Activated gamma-delta T cell (primary cell): ENCODE results near the gene DTX2.
"Not testable (repeated sequence)": the region's sequence is repeated elsewhere in the genome, so short reads cannot be mapped to it uniquely, and the experiment has no call there.

Source experiments
- DNase-seq: peaks from one replicate; lab custom pipeline; 2025; lab: John Stamatoyannopoulos, UW

The DTX2 gene

DNA sequence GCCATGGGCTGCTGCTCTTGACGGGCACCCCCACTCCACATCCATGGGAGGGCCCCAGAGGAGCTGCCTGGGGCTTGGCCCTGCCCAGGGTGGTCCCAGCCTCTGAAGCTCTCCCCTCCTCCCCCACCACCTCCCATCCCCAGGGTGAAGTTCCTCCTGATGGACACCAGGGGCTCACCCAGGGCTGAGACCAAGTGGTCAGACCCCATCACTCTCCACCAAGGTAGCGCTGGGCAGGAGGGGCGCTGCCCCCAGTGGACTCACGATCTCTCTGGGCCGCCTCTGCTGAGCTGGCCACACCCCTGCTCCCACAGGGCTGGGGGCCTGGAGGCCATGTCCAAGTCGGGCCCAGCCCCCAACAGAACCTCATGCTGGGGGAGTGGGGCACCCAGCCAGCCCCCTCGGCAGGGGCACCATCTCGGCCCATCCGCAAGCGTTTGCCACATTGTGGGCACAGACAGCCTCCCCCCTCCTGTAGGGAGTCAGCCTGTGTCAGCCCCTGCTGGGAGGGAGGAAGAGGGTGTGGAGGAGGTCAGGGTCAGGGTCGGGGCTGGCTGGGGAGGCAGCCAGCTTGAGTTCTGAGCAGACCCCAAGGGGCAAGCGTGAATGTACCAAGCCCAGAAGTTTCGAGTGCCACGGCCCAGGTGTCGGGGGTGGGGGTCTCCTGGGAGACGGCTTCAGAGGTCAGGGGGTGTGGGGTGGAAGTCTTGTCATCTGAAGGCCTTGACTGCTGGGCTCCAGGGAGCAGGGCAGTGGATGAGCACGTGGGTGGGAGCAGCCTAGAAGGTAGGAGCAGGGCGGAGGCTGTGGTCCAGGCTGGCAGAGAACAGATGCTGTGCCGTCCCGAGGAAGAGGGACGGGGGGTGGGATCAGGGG lies 51.7 kb downstream of the DTX2 start:
- DNase-seq: no peak

DNA sequence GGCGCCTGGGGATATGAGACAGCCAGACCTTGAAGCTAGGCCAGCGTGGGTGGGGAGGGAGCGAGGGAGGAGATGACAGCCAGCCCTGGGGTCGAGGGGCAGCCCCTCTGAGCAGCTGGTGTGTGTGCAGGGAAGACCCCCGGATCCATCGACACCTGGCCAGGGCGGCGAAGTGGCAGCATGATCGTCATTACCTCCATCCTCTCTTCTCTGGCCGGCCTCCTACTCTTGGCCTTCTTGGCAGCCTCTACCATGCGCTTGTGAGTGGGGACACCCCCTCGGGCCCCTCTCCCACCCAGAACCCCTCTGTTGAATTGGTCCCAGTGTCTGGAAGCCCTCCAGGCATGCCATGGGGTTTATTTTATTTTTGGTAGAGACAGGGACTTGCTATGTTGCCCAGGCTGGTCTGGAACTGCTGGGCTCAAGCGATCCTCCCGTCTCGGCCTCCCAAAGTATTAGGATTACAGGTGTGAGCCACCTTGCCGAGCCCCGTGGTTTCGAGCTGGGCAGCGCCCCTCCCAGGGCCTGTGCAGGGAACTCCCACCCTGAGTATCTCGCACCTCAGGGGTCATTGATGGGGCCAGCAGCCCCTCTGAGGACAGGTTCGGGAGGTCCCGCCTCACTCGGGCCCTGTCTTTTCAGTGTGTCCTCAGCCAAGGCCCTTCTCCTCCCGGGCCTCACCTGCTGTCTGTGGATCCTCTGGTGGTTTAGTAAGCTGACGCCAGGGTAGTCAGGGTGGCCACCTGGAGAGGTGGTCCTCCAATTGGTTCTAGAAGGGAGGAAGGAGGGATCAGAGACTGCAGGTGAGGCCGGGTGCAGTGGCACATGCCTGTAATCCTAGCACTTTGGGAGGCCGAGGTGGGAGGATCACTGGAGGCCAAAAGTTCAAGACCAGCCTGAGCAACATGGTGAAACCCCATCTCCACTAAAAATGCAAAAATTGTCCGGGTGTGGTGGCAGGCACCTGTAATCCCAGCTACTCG lies 52.6 kb downstream of the DTX2 start:
- no peak for DNase-seq

DNA sequence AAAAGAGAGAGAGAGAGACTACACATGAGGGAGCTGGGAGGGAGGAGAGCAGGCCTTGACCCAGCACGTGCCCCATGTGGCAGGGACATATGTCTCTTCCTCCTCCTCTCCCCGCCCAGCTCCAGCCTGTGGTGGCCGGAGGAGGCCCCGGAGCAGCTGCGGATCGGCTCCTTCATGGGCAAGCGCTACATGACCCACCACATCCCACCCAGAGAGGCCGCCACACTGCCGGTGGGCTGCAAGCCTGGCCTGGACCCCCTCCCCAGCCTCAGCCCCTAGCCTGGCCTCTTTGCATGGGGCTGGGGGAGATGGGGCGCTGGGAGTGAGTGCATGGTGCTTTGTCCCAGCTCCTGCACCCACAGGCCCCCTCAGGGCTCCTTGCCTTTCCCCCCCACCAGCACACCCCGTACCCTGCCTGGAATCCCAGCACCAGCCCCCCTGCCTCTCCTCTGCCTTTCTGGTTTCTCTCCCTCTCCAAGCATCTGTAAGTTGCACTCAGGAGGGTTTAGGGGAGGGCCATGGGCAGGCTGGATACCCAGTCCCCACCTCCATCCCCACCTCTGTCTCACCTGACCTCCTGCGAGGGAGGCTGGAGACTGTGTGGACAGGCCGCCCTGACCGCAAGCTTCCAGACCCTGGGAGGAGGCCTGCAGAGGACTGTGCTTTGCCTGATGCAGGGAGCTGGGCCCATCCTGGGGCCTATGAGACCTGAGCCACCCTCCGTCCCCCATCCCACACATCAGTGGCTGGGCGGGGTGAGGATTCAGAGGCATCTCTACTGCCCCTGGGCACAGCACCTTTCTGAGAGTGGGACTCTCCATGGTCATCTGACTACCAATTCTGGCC lies 53.6 kb downstream of the DTX2 start:
- no peak for DNase-seq

DNA sequence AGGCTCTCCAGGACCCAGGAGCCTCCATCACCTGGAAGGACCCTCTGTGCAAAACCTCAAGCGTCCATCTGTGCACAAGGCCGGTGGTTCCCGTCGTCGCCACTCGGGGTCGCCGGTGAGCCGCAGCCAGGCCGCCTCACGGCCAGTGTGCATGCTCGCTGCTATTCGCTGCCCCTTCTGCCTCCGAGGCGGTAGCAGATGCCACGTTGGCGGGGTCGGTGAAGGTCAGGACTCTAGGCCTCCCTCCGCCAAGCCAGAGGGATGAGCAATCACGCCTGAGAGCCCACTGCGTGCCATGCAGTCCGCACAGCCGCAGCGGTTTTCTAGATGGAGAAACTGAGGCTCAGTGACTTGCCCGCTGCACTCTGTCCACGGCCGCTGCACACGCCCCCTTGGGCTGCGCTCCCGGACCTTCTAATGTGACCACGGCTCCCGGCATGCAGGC lies 54.5 kb downstream of the DTX2 start:
- DNase-seq: peak; percentile 26

DNA sequence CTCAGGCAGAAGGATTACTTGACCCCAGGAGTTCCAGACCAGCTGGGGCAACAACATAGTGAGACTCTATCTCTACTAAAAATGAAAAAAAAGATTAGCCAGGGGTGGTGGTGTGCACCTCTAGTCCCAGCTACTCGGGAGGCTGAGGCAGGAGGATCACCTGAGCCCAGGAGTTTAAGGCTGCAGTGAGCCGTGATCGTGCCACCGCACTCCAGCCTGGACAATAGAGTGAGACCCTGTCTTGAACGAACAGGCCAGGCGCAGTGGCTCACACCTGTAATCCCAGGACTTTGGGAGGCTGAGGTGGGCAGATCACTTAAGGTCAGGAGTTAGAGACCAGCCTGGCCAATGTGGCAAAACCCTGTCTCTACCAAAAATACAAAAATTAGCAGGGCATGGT lies 55.4 kb downstream of the DTX2 start:
- DNase-seq: not testable (repeated sequence)

DNA sequence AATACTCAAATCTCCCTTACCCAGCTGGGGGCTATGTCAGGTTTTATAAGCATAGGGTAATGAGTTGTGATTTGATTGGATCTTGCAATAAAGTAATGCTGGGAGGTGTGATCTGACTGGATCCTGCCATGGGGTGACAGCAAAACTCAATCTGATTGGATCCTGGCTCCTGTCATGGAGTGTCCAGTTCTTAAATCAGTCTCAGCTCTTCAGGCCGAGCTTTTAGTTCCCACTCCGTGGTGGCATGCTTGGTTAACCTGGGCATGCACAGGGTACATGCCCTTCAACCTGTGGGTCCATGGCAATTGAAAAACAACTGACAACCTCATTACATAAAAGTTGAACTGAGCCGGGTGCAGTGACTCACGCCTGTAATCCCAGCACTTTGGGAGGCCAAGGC lies 64.7 kb downstream of the DTX2 start:
- DNase-seq: not testable (repeated sequence)

DNA sequence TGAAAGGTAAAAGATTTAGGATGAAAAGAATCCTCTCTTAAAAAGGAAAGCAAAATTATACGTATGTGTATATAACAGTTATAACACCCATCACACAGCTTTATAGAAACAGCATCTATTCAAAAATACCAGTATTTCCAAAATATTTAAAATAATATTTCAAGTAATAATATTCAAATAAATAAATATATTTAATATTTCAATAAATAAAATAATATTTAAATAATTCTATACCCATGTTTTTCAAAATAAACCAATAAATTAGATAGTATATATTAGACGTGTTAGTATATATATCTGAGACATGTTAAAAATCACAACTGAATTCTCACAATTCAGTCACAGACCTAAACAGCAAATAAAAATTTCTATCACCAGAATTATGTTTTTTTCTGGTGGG lies 70.1 kb downstream of the DTX2 start:
- DNase-seq: not testable (repeated sequence)

DNA sequence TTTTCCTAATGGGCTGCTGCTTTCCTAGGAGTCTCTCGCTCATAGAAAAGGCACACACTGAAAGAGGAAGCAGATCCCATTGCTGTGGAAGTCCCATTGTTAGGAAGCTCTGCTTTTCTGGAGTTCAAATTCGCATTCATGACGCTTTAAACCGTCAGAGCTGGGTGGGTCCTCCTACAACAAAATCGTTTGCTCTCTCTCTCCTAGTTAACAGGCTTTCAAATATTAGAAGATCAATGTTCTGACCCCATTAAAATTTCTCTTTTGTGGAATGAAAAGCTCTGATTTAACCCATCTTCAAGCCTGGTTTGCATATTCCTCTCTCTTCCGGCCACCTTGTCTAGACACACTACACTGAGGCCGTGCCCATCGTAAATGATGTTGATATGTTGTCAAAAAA lies 81.7 kb downstream of the DTX2 start, which contains the start of gene SPDYE16:
TSS of gene SPDYE16 (minus strand) at position 101 of the 400 bp plus-strand sequence. CDS start 1,838 bp downstream, outside the sequence.
- DNase-seq: not testable (repeated sequence)

DNA sequence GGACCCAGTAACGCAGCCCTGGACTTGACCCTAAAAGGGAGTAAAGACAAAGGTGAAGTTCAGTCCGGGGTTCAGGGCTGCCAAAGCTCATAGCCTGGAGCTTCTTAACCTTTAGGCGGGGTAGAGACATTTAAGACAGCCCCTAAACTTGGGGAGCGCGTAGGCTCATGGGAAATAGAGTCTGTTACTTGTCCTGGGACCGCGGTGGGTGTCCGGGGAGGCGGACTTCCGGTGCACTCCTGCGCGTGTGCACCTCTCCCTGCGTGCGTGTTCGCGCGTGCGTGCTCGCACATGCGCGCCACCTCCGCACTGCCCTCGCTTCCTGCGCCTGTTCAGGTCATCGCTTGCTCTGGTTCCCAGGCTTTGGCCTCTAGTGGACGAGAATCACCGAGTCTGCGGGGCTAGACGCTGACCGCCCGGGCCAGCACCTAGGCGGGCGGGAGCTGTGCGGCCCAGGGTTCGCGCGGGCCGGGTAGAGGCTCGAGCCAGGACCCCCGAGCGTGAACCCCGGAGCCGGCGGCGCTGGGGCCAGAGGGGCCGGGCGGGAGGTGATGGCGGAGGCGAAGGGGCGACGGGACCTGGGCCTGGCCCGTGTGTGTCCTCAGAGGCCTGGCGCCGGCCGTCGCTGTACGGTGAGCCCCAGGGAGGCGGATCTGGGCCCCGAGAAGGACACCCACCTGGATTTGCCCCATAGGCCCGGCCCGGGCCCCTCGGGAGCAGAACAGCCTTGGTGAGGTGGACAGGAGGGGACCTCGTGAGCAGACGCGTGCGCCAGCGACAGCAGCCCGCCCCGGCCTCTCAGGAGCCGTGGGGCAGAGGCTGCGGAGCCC lies 87.7 kb downstream of the DTX2 start:
- peak; percentile 65 for DNase-seq

DNA sequence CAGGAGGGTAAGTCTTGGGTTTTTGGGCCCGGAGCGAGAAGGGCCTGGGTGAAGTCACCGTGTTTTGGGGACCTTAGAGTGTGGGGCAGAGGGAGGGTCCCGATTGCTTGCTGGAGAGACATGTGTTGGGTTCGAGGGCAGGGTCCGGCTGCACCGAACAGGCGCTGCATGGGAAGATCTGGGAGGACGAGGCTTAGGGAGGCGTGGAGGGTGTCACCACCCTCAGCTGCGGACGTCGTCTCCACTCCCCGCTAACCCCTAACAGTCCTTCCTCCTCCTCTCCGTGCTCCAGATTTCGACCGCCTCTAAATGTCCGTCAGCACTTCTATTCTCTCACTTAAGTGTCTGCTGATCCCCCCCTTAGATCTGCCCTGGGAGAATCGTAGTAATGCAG lies 88.3 kb downstream of the DTX2 start:
- DNase-seq: not testable (repeated sequence)

DNA sequence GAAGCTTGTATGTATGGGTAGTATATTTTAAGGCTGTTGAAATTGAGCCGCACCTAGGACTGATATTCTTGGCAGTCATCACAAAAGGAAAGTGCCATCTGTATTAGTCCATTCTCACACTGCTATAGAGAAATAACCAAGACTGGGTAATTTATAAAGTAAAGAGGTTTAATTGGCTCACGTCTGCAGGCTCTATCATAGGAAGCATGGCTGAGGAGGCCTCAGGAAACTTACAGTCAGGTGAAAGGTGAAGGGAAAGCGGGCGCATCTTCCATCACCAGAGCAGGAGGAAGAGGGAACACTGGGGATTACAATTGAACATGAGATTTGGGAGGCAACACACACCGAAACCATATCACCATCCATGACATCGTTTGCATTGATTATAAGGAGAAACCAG lies 90.5 kb downstream of the DTX2 start:
- DNase-seq: not testable (repeated sequence)
